Hepatocyte (in vitro differentiated cells): ENCODE measurements around the gene GPRC5A.

Source experiments
- EZH2 ChIP-seq: fragments of 200-600 bp; sonication (generic); IDR thresholded peaks from 2 replicates; pipeline ENCODE4 v1.6.1; 2016; ENCODE audit warnings: antibody characterized with exemption, mild to moderate bottlenecking, borderline replicate concordance
- EZH2phosphoT487 ChIP-seq: fragments of 200-600 bp; sonication (generic); IDR thresholded peaks from one replicate; pipeline ENCODE4 v1.6.1; 2018; ENCODE audit warnings: antibody characterized with exemption, mild to moderate bottlenecking, low read depth, moderate library complexity; ENCODE audit not compliant: unreplicated experiment, severe bottlenecking
- TF ChIP-seq, protein P1 (sequence below): fragments of 200-600 bp; sonication (generic); IDR thresholded peaks from 2 replicates; pipeline ENCODE4 v1.5.1; 2016; ENCODE audit warnings: antibody characterized with exemption, mild to moderate bottlenecking; ENCODE audit not compliant: poor library complexity

DNA sequence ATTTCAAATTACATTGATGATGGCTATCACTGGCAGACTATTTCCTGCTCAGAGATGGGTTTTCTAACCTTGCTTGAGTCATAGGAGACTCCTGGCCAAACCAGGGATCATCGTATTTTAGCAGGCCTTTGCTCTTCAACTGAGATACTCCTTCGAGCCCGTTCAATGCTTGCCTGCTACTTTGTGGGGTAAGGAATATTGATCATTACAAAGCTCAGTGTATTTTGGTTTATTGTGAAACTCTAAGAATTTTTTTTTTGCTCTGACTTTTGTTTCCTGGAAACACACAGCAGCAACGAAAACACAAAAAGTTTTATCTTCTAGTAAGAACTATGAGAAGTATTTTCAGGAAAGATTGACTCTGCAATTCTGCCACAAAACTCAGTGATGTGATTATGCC lies 56.5 kb downstream of the GPRC5A start:
- TF ChIP-seq, protein P1, sequence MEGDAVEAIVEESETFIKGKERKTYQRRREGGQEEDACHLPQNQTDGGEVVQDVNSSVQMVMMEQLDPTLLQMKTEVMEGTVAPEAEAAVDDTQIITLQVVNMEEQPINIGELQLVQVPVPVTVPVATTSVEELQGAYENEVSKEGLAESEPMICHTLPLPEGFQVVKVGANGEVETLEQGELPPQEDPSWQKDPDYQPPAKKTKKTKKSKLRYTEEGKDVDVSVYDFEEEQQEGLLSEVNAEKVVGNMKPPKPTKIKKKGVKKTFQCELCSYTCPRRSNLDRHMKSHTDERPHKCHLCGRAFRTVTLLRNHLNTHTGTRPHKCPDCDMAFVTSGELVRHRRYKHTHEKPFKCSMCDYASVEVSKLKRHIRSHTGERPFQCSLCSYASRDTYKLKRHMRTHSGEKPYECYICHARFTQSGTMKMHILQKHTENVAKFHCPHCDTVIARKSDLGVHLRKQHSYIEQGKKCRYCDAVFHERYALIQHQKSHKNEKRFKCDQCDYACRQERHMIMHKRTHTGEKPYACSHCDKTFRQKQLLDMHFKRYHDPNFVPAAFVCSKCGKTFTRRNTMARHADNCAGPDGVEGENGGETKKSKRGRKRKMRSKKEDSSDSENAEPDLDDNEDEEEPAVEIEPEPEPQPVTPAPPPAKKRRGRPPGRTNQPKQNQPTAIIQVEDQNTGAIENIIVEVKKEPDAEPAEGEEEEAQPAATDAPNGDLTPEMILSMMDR, result no peak
- TF ChIP-seq EZH2 (no peak), EZH2phosphoT487 (no peak)
